HG03571 (cell line): ENCODE data around the gene ZNF761.
"Not testable (repeated sequence)": the region's sequence is repeated elsewhere in the genome, so short reads cannot be mapped to it uniquely, and the experiment has no call there.

ENCODE experiments used
- ATAC-seq: cut with Tn5 transposase; IDR thresholded peaks from one replicate; pipeline ENCODE4 v1.9.1; 2021; ENCODE audit not compliant: unreplicated experiment

Gene ZNF761

DNA sequence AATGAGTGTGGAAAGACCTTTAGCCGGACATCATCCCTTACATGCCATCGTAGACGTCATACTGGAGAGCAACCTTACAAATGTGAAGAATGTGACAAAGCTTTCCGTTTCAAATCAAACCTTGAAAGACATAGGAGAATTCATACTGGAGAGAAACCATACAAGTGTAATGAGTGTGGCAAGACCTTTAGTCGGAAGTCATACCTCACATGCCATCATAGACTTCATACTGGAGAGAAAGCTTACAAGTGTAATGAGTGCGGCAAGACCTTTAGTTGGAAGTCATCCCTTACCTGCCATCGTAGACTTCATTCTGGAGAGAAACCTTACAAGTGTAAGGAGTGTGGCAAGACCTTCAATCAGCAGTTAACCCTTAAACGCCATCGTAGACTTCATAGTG, 24.0 kb downstream of the ZNF761 start:
- no peak for ATAC-seq

DNA sequence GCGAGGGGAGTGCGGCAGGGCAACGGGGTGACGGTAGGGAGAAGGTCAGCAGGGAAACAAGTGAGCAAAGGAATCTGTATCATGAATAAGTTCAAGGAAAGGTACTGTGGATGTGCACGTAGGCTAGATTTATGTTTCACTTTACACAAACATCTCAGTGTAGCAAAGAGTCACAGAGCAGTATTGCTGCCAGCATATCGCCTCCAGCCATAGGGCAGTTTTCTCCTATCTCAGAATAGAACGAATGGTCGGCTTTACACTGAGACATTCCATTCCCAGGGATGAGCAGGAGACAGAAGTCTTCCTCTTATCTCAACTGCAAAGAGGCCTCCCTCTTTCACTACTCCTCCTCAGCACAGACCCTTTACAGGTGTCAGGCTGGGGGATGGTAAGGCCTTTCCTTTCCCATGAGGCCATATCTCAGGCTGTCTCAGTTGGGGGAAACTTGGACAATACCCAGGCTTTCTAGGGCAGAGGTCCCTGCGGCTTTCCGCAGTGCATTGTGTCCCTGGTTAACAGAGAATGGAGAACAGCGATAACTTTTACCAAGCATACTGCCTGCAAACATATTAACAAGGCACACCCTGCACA, 28.4 kb downstream of the ZNF761 start:
- not testable (repeated sequence) for ATAC-seq

DNA sequence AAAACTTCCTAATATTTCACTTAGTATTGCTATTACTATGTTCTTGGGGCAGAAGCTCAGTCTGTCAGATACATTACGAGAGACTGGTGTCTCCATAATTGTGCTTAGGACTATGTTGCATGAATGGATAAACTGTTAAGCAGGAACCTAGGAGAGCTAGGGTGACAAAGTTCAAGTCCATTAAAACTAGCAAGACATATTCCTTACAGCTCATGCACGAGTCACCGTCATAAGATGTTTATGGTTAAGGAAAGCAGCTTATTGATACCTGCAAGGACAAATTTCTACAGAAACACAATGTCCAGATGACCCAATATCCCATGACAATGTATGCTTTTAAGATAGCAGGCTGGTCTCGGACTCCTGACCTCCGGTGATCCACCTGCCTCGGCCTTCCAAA, 30.1 kb downstream of the ZNF761 start:
- no peak for ATAC-seq

DNA sequence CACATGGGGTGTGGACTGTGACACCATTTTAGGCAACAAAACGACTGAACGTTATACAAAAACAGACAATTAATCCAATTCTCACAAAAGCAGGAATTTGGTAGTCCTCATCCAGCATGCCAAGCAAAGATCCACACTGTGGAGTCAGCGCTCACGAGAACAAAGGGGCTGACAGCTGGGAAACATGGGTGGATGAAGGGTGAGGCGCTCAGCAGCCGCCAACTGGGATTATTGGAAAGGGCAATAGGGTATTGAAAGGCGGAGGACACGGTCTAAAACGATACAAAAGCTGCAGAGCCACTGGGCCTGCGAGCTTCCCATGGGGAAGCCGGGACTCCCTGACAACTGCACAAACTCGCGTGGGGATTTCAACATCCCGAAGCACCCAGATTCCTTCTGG, 31.1 kb downstream of the ZNF761 start:
- no peak for ATAC-seq

DNA sequence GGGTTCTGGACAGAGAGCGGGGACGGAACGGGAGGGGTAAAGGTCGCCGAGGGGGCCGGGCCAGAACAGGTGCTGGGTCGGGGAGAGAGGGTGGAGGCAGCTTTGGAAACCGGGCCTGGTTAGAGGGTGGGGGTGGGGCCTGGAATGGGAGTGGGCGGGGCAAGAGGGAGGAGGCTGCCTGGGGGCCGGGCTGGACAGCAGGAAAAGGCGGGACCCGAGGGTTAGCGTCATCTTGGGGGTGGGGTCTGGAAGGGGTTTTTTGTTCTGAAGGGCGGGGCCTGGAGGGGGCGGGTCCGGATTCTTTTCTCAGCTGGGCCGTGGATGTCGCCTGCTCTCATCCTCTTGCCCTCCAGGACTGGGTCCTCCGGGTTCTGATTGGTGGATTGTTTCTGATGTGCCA, 31.5 kb downstream of the ZNF761 start:
- no peak for ATAC-seq

DNA sequence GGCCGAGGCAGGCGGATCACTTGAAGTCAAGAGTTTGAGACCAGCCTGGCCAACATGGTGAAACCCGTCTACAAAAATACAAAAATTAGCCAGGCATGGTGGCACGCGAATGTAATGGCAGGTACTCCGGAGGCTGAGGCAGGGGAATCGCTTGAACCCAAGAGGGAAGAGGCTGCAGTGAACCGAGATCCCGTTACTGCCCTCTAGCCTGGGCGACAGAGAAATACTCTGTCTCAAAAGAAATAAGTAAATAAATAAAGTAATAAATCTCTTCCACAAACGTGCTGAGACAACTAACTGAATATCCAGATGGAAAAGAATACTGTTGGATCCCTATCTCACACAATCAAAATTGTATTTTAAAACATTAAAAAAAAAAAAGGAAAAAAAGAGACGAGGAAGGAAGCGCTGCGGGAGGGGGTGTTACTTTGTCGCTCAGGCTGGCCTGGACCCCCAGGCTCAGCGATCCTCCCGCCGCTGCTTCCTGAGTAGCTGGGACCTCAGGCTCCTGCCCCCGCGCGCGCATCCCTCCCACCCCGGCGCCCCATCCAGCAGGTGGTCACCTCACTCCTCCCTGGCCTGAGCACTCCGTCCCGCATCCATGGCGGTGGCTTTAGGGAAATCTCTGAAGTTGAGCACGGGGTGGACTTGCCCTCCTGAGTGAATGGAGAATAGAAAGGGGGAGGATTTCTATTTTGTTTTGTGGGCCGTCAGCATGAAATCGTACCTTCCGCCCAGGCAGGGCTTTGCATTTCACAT, 35.1 kb downstream of the ZNF761 start:
- peak; percentile 12 for ATAC-seq

DNA sequence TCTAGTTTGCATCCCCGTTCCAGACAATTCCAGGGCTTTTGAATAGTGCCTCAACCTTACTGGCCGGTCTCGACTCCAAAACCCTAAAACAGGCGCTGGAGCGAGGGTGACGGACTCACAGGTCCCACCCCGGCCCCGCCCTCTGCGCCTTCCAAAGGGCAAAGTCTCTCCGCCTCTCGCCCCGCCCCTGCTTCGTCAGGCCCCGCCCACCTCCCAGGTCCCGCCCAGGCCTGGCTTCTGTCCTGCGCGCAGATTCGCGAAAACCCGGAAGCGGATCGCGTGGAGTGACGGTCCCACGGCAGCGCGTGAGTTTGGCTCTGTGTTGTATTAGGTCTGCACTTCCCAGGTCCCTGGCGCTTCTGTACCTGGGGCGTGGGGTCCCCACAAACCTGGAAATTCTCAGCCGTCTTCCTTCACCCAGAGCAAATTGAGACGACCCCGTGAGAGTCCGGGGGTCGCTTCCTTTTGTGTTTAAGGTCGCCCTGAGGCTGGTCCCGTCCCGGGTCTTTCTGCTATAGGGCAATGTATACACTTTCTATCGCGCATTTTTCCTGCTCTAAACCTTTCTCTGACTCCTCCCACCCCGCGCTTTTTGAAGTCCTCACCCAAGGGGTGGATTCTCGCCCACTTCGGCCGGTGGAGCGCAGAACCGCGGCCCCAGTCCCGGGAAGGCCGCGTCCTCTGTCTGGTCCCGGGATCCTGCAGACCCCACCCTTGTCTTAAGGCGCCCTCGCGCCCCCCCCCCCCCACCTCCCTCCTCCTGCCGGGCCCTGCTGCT, 35.9 kb downstream of the ZNF761 start, which contains the start of gene ZNF813:
ZNF813 (plus strand) TSS at position 249 of the 778 bp plus-strand sequence. CDS start 16,090 bp downstream, outside the sequence.
- ATAC-seq = peak; percentile 83

DNA sequence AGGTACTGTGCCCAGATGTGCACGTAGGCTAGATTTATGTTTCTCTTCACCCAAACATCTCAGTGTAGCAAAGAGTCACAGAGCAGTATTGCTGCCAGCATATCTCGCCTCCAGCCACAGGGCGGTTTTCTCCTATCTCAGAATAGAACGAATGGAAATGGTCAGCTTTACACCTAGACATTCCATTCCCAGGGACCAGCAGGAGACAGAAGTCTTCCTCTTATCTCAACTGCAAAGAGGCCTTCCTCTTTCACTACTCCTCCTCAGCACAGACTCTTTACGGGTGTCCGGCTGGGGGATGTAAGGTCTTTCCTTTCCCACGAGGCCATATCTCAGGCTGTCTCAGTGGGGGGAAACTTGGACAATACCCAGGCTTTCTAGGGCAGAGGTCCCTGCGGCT, 36.8 kb downstream of the ZNF761 start:
- not testable (repeated sequence) for ATAC-seq

DNA sequence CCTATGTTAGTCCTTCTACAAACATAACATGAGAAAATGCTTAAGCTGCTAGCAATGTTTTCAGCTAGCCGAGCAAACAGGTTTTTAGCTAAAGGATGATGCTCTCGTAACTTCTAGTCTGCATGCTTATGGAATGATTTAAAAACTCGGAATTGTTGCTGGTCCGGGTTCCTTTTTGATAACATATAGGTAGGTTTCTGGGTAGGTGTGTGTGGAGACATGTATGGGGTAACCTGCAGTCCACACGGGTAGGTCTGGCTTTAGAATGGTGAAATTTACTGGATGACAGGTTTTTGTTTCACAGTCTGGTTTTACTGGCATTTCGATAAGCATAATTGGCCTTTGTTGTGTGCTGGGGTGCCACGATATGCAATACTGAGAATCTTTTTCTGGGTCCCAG, 40.1 kb downstream of the ZNF761 start:
- ATAC-seq = no peak

DNA sequence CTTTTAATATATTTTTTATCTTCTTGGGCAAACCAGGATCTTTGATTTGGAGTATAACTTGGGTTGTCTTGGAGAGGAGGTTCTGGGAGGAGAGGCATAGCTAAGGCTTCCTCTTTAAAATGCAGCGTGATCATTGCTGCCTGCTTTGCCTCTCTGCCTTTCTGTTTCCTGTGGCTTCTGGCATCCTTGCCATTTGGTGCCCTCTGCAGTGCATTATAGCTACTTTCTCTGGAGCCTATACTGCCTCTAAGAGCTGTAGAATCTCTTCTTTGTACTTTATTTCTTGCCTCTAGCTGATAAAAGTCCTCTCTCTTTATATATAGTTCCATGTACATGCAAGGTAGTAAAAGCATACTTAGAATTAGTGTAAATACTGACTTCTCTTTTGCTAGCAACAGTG, 43.0 kb downstream of the ZNF761 start:
- not testable (repeated sequence) for ATAC-seq

DNA sequence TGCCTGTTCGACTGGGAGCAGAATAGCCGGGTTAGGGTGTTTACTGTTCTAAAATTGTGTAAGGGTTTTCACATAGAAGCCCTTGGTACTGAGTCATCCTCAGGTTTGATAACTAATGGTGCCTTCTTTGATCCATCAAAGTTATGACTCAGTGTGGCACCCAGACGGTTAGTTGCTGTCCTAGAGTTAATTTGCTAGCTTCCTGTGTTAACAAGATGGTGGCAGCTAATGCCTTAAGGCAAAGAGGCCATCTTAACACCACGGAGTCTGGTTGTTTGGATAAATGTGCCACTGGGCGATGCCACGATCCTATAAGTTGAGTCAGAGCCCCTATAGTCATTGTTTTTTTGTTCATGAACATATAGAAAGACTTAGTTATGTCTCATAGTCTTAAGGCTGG, 43.7 kb downstream of the ZNF761 start:
- not testable (repeated sequence) for ATAC-seq

DNA sequence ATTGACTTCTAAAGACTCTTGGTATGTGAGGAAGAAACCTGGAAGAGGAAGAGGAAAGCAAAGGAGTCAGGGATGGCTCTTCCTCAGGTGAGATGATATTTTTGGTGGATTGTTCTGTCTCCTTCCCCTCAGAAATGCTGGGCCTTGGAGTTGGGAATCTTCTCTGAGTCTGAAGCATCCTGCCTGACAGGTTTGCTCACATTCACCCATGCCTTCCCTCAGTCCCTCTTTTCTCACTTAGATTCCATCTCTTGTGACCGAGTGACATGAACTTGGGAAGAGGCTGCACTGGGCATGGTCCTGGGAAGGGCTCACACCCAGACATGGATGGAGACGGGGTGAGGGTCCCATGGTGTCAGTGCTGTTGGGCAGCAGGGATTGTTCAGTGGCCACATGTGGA, 52.0 kb downstream of the ZNF761 start:
- not testable (repeated sequence) for ATAC-seq

DNA sequence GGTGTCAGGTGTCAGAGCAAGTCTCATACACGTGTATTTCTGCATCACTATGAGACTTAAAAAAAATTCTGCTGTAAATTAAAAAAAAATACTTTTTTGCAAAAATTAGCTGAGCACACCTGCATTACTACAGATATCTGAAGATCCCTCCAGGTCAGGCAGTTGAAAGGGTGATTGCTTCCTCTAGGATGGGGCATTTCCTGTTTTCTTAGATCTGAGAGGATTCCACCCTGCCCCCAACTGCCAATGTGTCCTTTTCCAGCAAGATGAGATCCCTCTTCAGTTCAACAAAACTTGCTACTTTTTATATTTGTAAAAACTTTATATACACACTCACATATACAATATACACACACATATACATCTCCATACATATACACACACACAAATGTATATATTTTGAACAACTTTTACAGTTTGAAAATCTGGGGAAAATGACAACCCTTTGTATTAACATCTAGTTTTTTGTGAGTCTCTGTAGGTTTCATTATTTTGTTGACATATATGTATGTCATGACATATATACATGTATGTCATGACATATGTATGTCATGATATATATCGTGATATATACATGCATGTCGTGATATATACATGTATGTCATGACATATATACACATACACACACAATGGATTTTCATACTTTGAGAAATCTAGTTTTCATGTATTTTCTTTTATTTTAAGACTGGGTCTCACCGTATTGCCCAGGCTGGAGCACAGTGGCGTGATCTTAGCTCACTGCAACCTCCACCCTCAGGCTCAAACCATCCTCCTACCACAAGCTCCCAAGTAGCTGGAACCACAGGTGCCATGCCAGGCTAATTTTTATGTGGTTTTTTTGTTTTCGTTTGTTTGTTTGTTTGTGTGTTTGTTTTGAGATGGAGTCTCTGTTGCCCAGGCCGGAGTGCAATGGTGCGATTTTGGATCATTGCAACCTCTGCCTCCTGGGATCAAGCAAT, 53.5 kb downstream of the ZNF761 start:
- no peak for ATAC-seq

DNA sequence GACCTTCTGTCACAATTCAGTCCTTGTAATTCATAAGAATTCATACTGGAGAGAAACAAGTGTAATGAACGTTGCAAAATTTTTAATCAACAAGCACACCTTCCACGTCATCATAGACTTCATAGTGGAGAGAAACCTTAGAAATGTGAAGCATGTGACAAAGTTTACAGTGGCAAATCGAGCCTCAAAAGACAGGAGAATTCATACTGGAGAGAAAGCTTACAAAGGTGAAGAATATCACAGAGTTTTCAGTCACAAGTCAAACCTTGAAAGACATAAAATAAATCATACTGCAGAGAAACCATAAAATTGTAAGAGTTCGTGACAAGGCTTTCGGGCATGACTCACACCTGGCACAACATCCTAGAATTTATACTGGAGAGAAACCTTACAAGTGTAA, 60.4 kb downstream of the ZNF761 start:
- no peak for ATAC-seq

DNA sequence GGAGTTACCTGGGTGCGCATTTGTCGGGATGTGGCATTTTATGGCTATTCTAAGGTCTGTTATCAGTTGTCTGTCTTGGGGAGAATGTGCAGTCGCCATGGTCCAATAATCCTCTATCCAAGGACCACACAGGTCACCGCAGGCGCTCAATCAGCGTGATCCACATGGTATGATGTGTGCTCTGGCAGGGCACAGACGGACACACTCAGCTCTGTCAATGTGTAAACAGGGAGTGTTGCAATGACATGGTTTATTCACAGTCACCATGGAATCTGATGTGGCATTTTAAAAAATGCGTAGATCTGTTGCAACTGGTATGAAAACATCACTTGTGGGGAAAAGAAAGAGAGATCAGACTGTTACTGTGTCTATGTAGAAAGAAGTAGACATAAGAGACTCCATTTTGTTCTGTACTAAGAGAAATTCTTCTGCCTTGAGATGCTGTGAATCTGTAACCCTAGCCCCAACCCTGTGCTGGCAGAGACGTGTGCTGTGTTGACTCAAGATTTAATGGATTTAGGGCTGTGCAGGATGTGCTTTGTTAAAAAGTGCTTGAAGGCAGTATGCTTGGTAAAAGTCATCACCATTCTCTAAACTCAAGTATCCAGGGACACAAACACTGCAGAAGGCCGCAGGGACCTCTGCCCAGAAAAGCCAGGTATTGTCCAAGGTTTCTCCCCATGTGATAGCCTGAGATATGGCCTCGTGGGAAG, 65.7 kb downstream of the ZNF761 start:
- not testable (repeated sequence) for ATAC-seq

DNA sequence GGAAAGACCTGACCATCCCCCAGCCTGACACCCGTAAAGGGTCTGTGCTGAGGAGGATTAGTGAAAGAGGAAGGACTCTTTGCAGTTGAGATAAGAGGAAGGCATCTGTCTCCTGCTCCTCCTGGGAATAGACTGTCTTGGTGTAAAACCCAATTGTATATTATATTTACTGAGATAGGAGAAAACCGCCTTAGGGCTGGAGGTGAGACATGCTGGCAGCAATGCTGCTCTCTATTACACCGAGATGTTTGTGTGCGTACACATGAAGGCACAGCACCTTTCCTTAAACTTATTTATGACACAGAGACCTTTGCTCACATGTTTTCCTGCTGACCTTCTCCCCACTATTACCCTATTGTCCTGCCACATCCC, 66.2 kb downstream of the ZNF761 start:
- not testable (repeated sequence) for ATAC-seq

DNA sequence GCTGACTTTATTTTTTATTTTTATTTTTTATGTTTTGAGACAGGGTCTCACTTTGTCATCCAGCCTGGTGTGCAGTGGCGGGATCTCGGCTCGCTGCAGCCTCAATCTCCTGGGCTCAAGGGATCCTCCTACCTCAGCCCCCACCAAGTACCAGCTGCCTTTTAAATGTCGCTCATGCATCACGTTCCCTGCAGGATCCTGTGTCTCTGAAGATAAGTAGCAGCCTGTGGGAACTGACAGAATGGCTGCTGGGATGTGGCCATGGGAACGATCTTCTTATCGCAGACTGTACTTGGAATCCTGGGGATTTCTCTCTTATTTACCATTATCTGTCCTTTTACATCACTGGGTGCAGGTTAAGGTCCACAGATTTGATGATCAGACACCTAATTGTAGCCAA, 71.4 kb downstream of the ZNF761 start:
- ATAC-seq = not testable (repeated sequence)

DNA sequence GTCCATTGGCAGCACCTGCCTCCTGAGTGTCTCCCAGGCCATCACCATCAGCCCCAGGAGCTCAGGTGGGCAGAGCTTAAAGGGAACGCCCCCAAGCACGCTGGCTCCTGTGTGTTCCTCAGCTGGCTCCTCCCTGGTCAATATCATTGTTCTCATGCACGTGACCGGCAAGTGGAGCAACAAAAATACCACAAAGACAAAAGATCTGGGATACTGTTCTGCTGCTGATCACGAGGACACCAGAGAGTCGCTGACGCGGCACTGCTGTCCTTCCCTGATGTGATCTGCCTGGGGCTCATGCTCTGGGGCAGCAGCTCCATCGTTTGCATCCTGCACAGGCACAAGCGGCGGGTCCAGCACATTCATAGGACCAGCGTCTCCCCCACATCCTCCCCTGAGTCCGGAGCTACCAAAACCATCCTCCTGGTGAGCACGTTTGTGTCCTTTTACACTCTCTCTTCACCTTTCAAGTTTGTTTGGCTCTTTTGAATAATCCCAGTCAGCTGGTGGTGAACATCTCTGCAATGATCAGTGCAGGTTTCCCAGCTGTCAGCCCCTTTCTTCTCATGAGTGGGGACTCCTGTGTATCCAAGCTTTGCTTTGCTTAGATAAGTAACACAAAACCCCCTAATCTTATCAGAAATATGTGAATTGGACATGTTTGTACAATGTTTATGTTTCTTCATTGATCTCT, 72.0 kb downstream of the ZNF761 start:
- ATAC-seq = not testable (repeated sequence)

DNA sequence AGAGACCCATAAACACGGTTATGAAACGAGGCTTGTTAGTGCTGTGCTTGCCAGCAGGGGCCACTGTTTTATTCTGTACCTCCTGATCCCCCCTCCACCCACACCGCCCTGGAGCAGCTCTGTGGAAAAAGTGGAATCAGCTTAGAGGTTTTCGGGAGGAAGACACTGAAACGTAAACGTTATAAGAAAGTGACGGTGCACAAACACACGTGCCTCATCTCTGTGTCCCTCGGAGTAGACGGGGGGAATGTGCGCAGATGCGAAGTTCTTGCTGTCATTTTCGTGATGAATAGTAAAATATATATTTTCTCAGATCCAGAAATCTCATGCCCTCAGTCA, 72.5 kb downstream of the ZNF761 start:
- not testable (repeated sequence) for ATAC-seq

DNA sequence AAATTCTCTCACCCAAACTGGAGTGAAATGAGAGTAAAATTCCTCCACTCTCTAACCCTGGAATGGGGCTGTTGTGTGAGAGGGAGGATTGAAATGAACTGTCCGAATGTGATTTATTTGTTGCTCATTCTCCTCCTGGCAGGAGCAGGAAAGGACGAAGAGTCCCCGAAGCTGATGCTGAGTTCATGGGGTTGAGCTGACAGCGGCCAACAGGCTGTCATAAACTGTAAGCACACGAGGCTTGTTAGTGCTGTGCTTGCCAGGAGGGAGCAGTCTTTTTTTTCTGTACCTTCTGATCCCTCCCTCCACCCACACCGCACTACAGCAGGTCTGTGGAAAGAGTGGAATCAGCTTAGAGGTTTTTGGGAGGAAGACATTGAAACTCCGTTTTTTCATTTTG, 73.1 kb downstream of the ZNF761 start:
- no peak for ATAC-seq
